Karpas-422 (cell line): ENCODE measurements around the gene AIMP1. TPM values are rescaled to one million over a fixed set of nuclear protein-coding genes. Genes with fewer than 3 reads are reported as not detected.
A peak's percentile ranks its signal among the peaks of the same experiment; 100 is the strongest.

Source experiments
- DNase-seq: peaks from one replicate; pipeline ENCODE4 v3.0.0-alpha.2; 2015
- H2AFZ ChIP-seq: fragments of 200-600 bp; sonication (generic); 2 replicates; pipeline ENCODE4 v1.6.1; 2014; ENCODE audit warnings: antibody characterized with exemption, low read length, mixed read lengths
- H3K27ac ChIP-seq: fragments of 200-600 bp; sonication (generic); 2 replicates; pipeline ENCODE4 v1.5.1; 2014; ENCODE audit warnings: mild to moderate bottlenecking, low read length, moderate library complexity
- H3K27me3 ChIP-seq: fragments of 200-600 bp; sonication (generic); 2 replicates; pipeline ENCODE4 v1.6.1; 2014; ENCODE audit warnings: low read length, mixed read lengths
- H3K36me3 ChIP-seq: fragments of 200-600 bp; sonication (generic); 2 replicates; pipeline ENCODE4 v1.6.1; 2014; ENCODE audit warnings: low read length, mixed read lengths; ENCODE audit not compliant: insufficient read depth
- H3K4me1 ChIP-seq: fragments of 200-600 bp; sonication (generic); 2 replicates; pipeline ENCODE4 v1.6.1; 2014; ENCODE audit warnings: mild to moderate bottlenecking, low read length, mixed read lengths
- H3K4me2 ChIP-seq: fragments of 200-600 bp; sonication (generic); 2 replicates; pipeline ENCODE4 v1.6.1; 2014; ENCODE audit warnings: low read length, low read depth, mild to moderate bottlenecking; ENCODE audit not compliant: poor library complexity, severe bottlenecking
- H3K4me3 ChIP-seq: fragments of 200-600 bp; sonication (generic); 2 replicates; pipeline ENCODE4 v1.5.1; 2014; ENCODE audit warnings: mild to moderate bottlenecking, antibody characterized with exemption, low read length, mixed read lengths
- H3K79me2 ChIP-seq: fragments of 200-600 bp; sonication (generic); 2 replicates; pipeline ENCODE4 v1.6.1; 2014; ENCODE audit warnings: mild to moderate bottlenecking, low read length, mixed read lengths
- H3K9ac ChIP-seq: fragments of 200-600 bp; sonication (generic); 2 replicates; pipeline ENCODE4 v1.6.0; 2014; ENCODE audit warnings: low read length
- H3K9me2 ChIP-seq: fragments of 200-600 bp; sonication (generic), shearing (Covaris generic); replicated peaks from 2 replicates; pipeline ENCODE4 v1.6.0; 2014; ENCODE audit warnings: mild to moderate bottlenecking, low read length, moderate library complexity; ENCODE audit not compliant: insufficient read depth
- H3K9me3 ChIP-seq: fragments of 300-700, 200-600 bp; sonication (generic); 2 replicates; pipeline ENCODE4 v1.6.1; 2014; ENCODE audit warnings: low read length, mixed read lengths
- H4K20me1 ChIP-seq: fragments of 200-600 bp; sonication (generic); 2 replicates; pipeline ENCODE4 v1.6.1; 2014; ENCODE audit warnings: mild to moderate bottlenecking, antibody characterized with exemption, low read length, low read depth; ENCODE audit not compliant: insufficient read depth
- total RNA-seq: library from RNA; depleted of rRNA; stranded (reverse); fragments of >200 nt; shearing (Covaris generic); gene quantifications from 2 replicates; pipeline ENCODE4 v1.2.3, GENCODE V29; 2014; ENCODE audit warnings: low replicate concordance; rRNA removed

The AIMP1 gene
- total RNA-seq, result 26.7 and 38.7 TPM in 2 replicates

DNA sequence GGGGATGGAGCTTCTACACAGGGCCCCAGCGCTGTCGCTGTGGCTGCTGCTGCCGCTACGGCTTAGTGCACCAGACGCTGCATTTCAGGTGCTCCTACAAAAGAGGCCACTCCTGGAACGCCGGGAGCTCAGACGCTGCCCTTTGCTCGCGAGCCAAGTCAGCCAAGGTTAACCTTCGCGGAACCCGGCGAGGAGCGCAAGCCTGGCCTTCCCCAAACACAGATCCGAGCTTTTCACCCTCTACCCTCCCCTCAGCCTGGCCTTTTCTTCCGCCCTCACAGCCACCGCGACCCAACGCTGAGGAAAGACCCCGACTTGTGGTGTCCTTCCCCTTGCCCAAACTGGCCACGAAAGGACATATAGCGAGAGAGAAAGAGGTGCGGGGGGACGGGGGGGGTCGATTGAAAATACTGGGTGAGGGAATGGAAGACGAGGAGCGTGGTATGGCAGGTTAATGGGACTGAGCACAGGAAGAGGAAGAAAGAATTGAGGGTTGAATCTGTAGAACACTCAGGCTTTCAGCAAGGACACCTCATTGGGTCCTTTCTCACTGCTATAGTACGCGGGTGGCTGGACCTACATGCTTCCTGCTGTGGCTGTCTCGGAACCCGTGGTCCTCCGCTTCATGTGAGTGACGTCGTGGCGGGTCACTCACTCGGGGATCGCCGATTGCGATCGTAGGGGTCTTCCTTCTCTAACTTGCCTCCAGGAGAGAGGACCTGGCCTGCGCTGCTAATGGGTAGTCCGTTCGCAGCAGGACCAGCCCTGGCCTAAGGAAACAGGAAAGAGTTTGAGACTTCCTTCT is at the start of gene AIMP1, which contains the start of gene TBCK:
TSS of gene AIMP1 (plus strand) at position 583 of the 805 bp plus-strand sequence. CDS start 8,460 bp downstream, outside the sequence.
TSS of gene TBCK (minus strand) at position 242 of the 805 bp plus-strand sequence. CDS start 7,249 bp downstream, outside the sequence.
- H3K9me3 ChIP-seq, result no peaks in the 10 kb centered on the region
- H2AFZ ChIP-seq, result peak within 1 kb of the TSS; percentile 44
- H3K27me3 ChIP-seq, result no peaks in the 10 kb centered on the region
- H3K27ac ChIP-seq, result peak within 1 kb of the TSS; percentile 77
- DNase-seq, result peak; percentile 96
- H3K4me3 ChIP-seq, result peak within 1 kb of the TSS; percentile 95
- peaks cover 52% of the 10 kb centered on the region for H3K4me1 ChIP-seq
- peaks cover 27% of the 10 kb centered on the region for H3K36me3 ChIP-seq
- H3K4me2 ChIP-seq, result peak within 1 kb of the TSS; percentile 90
- H3K9ac ChIP-seq, result peak within 1 kb of the TSS; percentile 91
- peaks cover 97% of the 10 kb centered on the region for H3K79me2 ChIP-seq
- H4K20me1 ChIP-seq, result no peaks in the 10 kb centered on the region; the same call in 1 of the 2 replicates
- no peaks in the 10 kb centered on the region for H3K9me2 ChIP-seq

DNA sequence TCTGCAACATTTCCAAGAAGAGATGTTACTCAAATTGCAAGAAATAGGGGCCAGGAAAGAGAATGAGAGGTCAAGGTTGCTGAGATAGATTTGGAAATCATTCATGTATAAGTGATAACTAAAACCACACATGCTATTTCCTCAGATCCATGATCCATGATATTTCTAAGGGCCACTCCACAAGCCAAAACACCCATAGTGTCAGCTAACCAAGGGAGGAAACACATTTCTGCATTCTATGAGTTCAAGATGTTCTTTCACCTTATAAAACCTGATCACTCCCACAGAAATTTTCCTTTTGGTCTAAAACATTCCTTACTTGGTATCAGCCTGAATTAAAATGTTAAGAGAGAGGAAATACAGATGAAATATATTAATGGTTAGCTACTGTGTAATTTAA is 47.6 kb upstream of the AIMP1 start:
- DNase-seq, result no peak
- no peaks in the 10 kb centered on the region for H3K27me3 ChIP-seq

DNA sequence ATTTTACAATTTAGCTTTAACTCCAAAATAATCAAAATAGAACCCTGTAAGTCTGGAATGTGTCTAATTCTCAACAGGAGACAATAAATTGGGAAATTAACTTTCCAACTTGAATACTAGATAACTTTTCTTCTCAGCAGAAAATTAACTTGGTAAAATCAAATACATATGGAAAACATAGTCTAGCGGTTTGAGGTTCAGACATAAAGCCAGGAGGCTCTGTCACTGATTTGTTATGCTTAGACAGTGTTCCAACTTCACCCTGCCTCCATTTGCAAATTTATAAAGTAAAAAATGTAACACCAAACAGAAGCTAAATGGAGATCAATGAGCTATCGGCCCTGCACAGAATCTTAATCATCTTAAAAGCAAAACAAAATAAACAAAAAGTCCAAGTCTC is 46.6 kb upstream of the AIMP1 start:
- no peak for DNase-seq
- no peak overlapping the region for H2AFZ ChIP-seq
- no peak overlapping the region for H3K4me2 ChIP-seq
- H3K4me1 ChIP-seq, result peaks cover 8% of the 10 kb centered on the region; the same call in 1 of the 2 replicates
- no peaks in the 10 kb centered on the region for H3K27me3 ChIP-seq
- peaks cover 65% of the 10 kb centered on the region for H3K79me2 ChIP-seq
- no peak overlapping the region for H3K27ac ChIP-seq
- H4K20me1 ChIP-seq, result no peaks in the 10 kb centered on the region
- H3K9me2 ChIP-seq, result no peaks in the 10 kb centered on the region
- H3K9me3 ChIP-seq, result no peaks in the 10 kb centered on the region
- no peaks in the 10 kb centered on the region for H3K36me3 ChIP-seq
- H3K9ac ChIP-seq, result no peak overlapping the region
- no peak overlapping the region for H3K4me3 ChIP-seq

More for the DNA sequence above, 47.6 kb upstream of the AIMP1 start:
- Histone ChIP-seq H3K9me2 (no peaks in the 10 kb centered on the region), H2AFZ (no peak overlapping the region), H3K4me2 (no peak overlapping the region), H4K20me1 (no peaks in the 10 kb centered on the region), H3K4me3 (no peak overlapping the region), H3K27ac (no peak overlapping the region), H3K79me2 (peaks cover 64% of the 10 kb centered on the region), H3K9me3 (no peaks in the 10 kb centered on the region), H3K4me1 (peaks cover 8% of the 10 kb centered on the region; the same call in 1 of the 2 replicates), H3K36me3 (no peaks in the 10 kb centered on the region), H3K9ac (no peak overlapping the region)

DNA sequence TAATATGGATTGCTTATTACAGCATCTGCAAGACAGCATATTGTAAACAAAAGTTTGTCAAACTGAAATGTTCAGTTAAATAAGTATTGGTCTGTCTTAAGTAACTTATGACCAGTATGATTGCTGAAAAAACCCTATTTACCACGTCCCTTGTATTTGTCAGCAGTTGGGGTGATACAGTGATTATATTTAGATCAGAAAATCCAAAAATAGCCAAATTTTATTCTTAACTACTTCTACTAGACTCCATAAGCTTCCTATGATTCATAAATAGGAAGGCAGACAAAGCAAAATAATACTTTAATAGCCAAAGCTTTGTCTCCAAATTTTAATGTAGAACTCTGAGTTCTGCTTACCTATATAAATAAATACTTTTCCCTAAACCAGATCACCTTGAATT is 45.6 kb upstream of the AIMP1 start:
- no peak for DNase-seq
- Histone ChIP-seq H3K4me2 (no peak overlapping the region), H3K9me3 (no peaks in the 10 kb centered on the region), H3K9me2 (no peaks in the 10 kb centered on the region), H3K9ac (no peak overlapping the region), H3K4me3 (no peak overlapping the region), H3K36me3 (no peaks in the 10 kb centered on the region), H4K20me1 (no peaks in the 10 kb centered on the region), H3K27ac (no peak overlapping the region), H3K4me1 (peaks cover 8% of the 10 kb centered on the region; the same call in 1 of the 2 replicates), H3K27me3 (no peaks in the 10 kb centered on the region), H3K79me2 (peaks cover 61% of the 10 kb centered on the region), H2AFZ (no peak overlapping the region)

DNA sequence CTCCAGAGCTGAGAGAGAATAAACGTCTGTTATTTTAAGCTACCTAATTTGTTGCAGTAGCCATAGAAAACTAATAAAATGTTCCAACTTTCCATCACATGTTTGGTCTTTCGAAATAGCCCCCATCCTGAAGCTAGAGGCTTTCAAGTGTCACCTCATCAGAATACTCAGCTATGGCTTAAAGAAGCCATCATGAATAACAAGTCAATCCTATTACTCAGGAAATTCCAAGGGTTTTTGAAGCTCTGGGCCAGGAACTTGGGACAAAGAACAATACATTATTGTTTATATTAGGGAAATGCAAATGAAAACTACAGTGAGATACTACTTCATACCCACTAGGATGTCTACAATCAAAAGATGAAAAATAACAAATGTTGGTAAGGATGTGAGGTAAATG is 42.5 kb upstream of the AIMP1 start:
- no peaks in the 10 kb centered on the region for H3K9me2 ChIP-seq
- no peaks in the 10 kb centered on the region for H3K9me3 ChIP-seq
- H3K27me3 ChIP-seq, result no peaks in the 10 kb centered on the region
- DNase-seq, result no peak
- peaks cover 6% of the 10 kb centered on the region; the same call in 1 of the 2 replicates for H3K4me1 ChIP-seq
- H2AFZ ChIP-seq, result no peak overlapping the region
- no peaks in the 10 kb centered on the region for H4K20me1 ChIP-seq
- no peak overlapping the region for H3K4me2 ChIP-seq
- H3K4me3 ChIP-seq, result no peak overlapping the region
- peaks cover 55% of the 10 kb centered on the region for H3K79me2 ChIP-seq
- no peaks in the 10 kb centered on the region for H3K36me3 ChIP-seq
- no peak overlapping the region for H3K27ac ChIP-seq
- H3K9ac ChIP-seq, result no peak overlapping the region

DNA sequence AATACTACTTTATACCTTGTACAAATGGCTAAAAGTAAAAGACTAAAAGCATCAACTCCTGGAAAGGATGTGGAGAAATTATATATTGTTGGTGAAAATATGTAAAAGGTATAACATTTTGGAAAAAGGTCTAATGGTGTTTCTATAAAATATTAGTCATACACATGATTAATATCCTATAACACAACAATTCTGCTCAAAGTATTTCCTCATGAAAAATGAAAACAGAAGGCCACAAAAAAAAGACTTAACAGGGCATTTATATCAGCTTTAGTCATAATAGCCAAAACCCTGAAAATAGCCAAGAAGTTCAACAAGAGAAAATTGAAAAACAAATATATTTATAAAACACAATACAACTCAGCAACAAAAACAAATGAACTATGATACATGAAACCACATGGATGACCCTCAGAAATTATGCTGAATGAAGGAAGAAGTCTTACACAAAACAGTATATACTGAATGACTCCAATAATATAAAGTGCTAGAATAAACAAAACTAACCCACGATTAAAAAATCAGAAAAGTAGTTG is 39.1 kb upstream of the AIMP1 start:
- no peak overlapping the region for H2AFZ ChIP-seq
- no peaks in the 10 kb centered on the region for H3K4me1 ChIP-seq
- no peak overlapping the region for H3K27ac ChIP-seq
- H3K9me2 ChIP-seq, result no peaks in the 10 kb centered on the region
- H3K79me2 ChIP-seq, result peaks cover 39% of the 10 kb centered on the region
- H3K9me3 ChIP-seq, result 0 out of 2 replicates have a peak, but pooled peaks cover 2% of the 10 kb centered on the region
- no peak overlapping the region for H3K9ac ChIP-seq
- no peaks in the 10 kb centered on the region for H4K20me1 ChIP-seq
- H3K36me3 ChIP-seq, result 0 out of 2 replicates have a peak, but pooled peaks cover 3% of the 10 kb centered on the region
- no peak overlapping the region for H3K4me2 ChIP-seq
- no peak overlapping the region for H3K4me3 ChIP-seq
- H3K27me3 ChIP-seq, result no peaks in the 10 kb centered on the region
- DNase-seq, result no peak

DNA sequence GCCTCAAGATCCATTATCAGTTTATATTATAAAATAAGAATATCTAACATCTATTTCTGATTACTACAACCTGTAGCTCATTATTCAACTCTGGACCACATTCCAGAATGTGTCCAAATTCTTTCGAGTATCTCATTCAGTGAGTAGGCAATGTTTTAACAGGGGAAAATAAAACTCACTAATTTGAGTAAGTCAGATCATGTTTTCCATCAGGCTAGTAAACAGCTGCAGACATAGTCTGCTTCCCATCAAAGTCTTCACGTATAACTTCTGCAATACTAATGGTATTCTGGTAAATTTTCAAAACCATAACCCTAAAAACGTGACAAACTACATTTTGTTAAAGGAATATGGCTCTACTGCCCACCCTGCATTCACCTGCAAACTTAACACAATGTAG is 32.1 kb upstream of the AIMP1 start:
- Histone ChIP-seq H3K4me2 (no peak overlapping the region), H4K20me1 (no peaks in the 10 kb centered on the region), H3K36me3 (peaks cover 9% of the 10 kb centered on the region), H3K27ac (no peak overlapping the region), H3K9me2 (no peaks in the 10 kb centered on the region), H3K4me1 (no peaks in the 10 kb centered on the region), H3K27me3 (no peaks in the 10 kb centered on the region), H3K9ac (no peak overlapping the region), H3K9me3 (0 out of 2 replicates have a peak, but pooled peaks cover 2% of the 10 kb centered on the region), H3K4me3 (no peak overlapping the region), H2AFZ (no peak overlapping the region), H3K79me2 (peaks cover 30% of the 10 kb centered on the region)
- DNase-seq, result no peak

DNA sequence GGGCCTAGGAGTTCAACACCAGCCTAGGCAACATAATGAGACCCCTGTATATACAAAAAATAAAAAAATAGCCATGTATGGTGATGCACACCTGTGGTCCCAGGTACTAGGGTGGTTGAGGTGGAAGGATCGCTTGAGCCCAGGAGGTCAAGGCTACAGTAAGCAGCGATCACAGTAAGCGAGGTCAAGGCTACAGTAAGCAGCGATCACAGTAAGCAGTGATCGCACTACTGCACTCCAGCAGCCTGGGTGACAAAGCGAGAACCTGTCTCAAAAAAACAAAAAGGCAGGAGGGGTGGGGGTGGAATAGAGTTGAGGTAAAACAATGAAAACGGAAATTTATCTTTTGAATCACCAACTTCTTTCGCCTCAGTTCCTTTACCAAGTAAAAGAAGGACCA is 29.7 kb upstream of the AIMP1 start:
- H3K9me3 ChIP-seq, result 0 out of 2 replicates have a peak, but pooled peaks cover 2% of the 10 kb centered on the region
- no peaks in the 10 kb centered on the region for H3K27me3 ChIP-seq
- no peaks in the 10 kb centered on the region for H3K9me2 ChIP-seq
- no peak overlapping the region for H3K4me2 ChIP-seq
- H3K9ac ChIP-seq, result no peak overlapping the region
- no peaks in the 10 kb centered on the region for H3K4me1 ChIP-seq
- H3K36me3 ChIP-seq, result peaks cover 14% of the 10 kb centered on the region
- DNase-seq, result no peak
- peaks cover 41% of the 10 kb centered on the region for H3K79me2 ChIP-seq
- no peak overlapping the region for H3K27ac ChIP-seq
- no peak overlapping the region for H2AFZ ChIP-seq
- no peak overlapping the region for H3K4me3 ChIP-seq
- H4K20me1 ChIP-seq, result no peaks in the 10 kb centered on the region
